Heart right ventricle (tissue), 16 donors: ENCODE results near the gene APOBEC3A. TPM values are rescaled to one million over a fixed set of nuclear protein-coding genes. Genes with fewer than 3 reads are reported as not detected.
A peak's percentile ranks its signal among the peaks of the same experiment; 100 is the strongest.

Experiments used
- ATAC-seq, 8 donors: fragments of 200-7000 bp; cut with Tn5 transposase; one replicate each; pipeline ENCODE4 v1.9.1; 2020; ENCODE audit warnings: mild to moderate bottlenecking in 8 of 8, moderate library complexity in 8 of 8, moderate number of reproducible peaks in 1 of 8
- DNase-seq, 2 donors: peaks; one replicate each; pipeline ENCODE4 v3.0.0-alpha.2; 2020
- H3K27ac ChIP-seq, 10 donors: fragments of 200-600 bp; sonication (generic) in 2 of 10; one replicate each; pipeline versions ENCODE4 v1.5.0 to v1.8.0; 2020 to 2022; ENCODE audit warnings: mild to moderate bottlenecking in 3 of 10
- H3K27me3 ChIP-seq, 7 donors: fragments of 200-600 bp; one replicate each; pipeline ENCODE4 v1.8.0; 2021 to 2022; ENCODE audit warnings: mild to moderate bottlenecking in 2 of 7
- H3K36me3 ChIP-seq, 9 donors: fragments of 200-600 bp; sonication (generic) in 1 of 9; one replicate each; pipeline versions ENCODE4 v1.5.0 to v1.8.0; 2020 to 2022; ENCODE audit warnings: mild to moderate bottlenecking in 2 of 9
- H3K4me1 ChIP-seq, 9 donors: fragments of 200-600 bp; sonication (generic) in 1 of 9; one replicate each; pipeline versions ENCODE4 v1.5.0 to v1.8.0; 2020 to 2022; ENCODE audit warnings: mild to moderate bottlenecking in 4 of 9
- H3K4me3 ChIP-seq, 10 donors: fragments of 200-600 bp; sonication (generic) in 2 of 10; one replicate each; pipeline versions ENCODE4 v1.5.0 to v1.8.0; 2020 to 2022; ENCODE audit warnings: mild to moderate bottlenecking in 7 of 10, moderate library complexity in 2 of 10
- H3K9me3 ChIP-seq, 11 donors: fragments of 200-600 bp in 10 of 11; sonication (generic) in 2 of 11; one replicate each; pipeline versions ENCODE4 v1.5.0 to v1.8.0; 2013 to 2022; ENCODE audit warnings: mild to moderate bottlenecking in 2 of 11, control low read depth in 1 of 11, moderate library complexity in 1 of 11
- WGBS, 2 donors: extraction: QIAGEN DNeasy Blood & Tissue Kit; methylation state at CpG; one replicate each; pipeline ENCODE4 v1.1.7; 2013; ENCODE audit warnings: inconsistent platforms in 1 of 2; 5-methylcytosine and 5-hydroxymethylcytosine counted together
- intact Hi-C, 10 donors: fragments of 100-400 bp; cut with DNase I; formaldehyde crosslinking; loops; one replicate each; pipeline versions ENCODE4 v1.11.1 to v1.14.2; 2022
- polyA plus RNA-seq, 2 donors: library from polyadenylated mRNA; stranded (reverse); fragments of 200-250 nt; gene quantifications; one replicate each; pipeline ENCODE4 v1.2.3, GENCODE V29; 2013
- total RNA-seq, 10 donors: library from RNA; stranded (reverse); fragmentation: NEBNext Ultra II Directional in 3 of 10; extraction: Animal tissue kit (Norgen Biotek cat#: 25700) in 3 of 10; gene quantifications; one replicate each; pipeline versions ENCODE4 v1.2.1 to v1.2.4, GENCODE V29; 2021 to 2023
- TF ChIP-seq, protein P1 (sequence below), 9 donors: fragments of 200-600 bp; sonication (generic) in 2 of 9; IDR thresholded peaks; one replicate each; pipeline versions ENCODE4 v1.5.0 to v1.8.0; 2021 to 2022; ENCODE audit warnings: antibody characterized with exemption in 9 of 9, mild to moderate bottlenecking in 5 of 9, moderate library complexity in 1 of 9
- donor health status: Arrhythmogenic right ventricular cardiomyopathy.
- donor health status: ischemic (EF 13 %, LVEDD 7.1; RV severe dilation, severe dysfunction).
- donor health status: healthy with polysubstance abuse.
- donor health status: DM: no; HTN: yes; CAD: no.
- donor health status: DM: no; HTN: no; CAD: no.
- donor health status: ischemic (EF 25% LVEDD 6.9; RV normal size, moderate dysfunction).
- donor health status: ischemic (EF 25% LVEDD 5.7; RV mildly dilated, moderate dysfunction).
- donor health status: healthy.
- donor health status: DM: yes; HTN: yes; CAD: no.
- donor health status: Ischemic cardiomyopathy.
- donor health status: ischemic (EF 35%, LVEDD 5.7; RV mildly dilated, moderate dysfunction).
- donor health status: nonischemic (EF 11% LVEDD 7.7; RV severe dilation, severe dysfunction).
- donor health status: DM: yes; HTN: yes; CAD: no.
- donor health status: PGD.
- donor health status: ischemic (EF 29% LVEDD 5.4; RV normal size, mild dysfunction).
- donor health status: nonischemic (EF 23%, LVEDD 6.1; RV moderate dilation, normal function).

The APOBEC3A gene
- total and polyA plus RNA-seq, 12 donors = 0.20 to 5.6 (median 0.93) TPM; not detected in 2

DNA sequence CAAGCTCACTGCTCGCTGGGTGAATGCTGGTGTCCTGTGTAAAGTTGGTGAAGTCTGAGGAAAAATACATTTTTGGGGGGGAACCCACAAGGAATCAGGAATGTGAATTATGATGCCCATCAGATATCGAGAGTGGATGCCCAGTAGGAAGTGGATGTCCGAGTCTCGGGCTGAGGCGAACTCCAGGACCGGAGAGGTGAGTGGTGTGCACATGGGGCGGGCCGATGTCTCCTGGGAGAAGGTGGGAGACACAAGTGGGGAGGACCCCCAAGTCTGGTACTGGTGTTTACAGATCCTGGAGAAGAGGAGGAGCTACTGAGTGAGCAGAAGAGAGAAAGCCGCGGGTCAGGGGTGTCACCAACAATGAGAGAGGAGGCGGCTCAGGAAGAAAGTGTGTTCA, 19.2 kb upstream of the APOBEC3A start:
- TF ChIP-seq, protein P1, sequence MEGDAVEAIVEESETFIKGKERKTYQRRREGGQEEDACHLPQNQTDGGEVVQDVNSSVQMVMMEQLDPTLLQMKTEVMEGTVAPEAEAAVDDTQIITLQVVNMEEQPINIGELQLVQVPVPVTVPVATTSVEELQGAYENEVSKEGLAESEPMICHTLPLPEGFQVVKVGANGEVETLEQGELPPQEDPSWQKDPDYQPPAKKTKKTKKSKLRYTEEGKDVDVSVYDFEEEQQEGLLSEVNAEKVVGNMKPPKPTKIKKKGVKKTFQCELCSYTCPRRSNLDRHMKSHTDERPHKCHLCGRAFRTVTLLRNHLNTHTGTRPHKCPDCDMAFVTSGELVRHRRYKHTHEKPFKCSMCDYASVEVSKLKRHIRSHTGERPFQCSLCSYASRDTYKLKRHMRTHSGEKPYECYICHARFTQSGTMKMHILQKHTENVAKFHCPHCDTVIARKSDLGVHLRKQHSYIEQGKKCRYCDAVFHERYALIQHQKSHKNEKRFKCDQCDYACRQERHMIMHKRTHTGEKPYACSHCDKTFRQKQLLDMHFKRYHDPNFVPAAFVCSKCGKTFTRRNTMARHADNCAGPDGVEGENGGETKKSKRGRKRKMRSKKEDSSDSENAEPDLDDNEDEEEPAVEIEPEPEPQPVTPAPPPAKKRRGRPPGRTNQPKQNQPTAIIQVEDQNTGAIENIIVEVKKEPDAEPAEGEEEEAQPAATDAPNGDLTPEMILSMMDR (IDR thresholded peaks at IDR 0.05) = no peak

DNA sequence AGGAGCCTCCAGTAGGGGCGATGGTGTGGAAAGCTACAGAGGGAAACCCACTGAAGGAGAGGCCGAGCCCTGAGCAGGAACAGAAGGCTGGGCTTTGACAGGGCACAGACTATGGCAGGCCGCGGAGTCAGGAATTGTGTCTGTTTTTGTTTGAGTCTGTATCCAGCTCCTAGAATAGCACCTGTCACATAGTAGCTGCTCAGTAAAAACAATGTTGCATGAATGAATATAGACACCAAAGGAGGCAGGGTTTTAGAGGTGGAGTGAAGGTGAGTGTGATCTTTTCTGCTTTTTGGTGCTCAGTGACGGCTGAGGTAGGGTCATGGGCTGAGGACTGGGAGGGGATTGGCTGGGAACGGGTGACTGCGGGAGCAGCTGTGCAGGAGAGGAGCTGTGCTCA, 18.5 kb upstream of the APOBEC3A start:
- no peak for ATAC-seq
- WGBS, 2 donors = 81% methylated on average over 7 of the region's 7 CpGs

More for the DNA sequence above, 19.2 kb upstream of the APOBEC3A start:
- peaks cover 0 to 18% (median 7%) of the 10 kb centered on the region in 7 donors for H3K27me3 ChIP-seq
- no peaks in the 10 kb centered on the region for H3K9me3 ChIP-seq
- no peaks in the 10 kb centered on the region for H3K36me3 ChIP-seq
- H3K27ac ChIP-seq = no peak overlapping the region
- no peak for DNase-seq
- ATAC-seq = no peak
- H3K4me1 ChIP-seq = peaks cover 0 to 30% (median 0%) of the 10 kb centered on the region in 9 donors
- intact Hi-C loops = no loop called here
- 77 to 79% methylated on average over 11 of the region's 11 CpGs for WGBS, 2 donors
- no peak overlapping the region for H3K4me3 ChIP-seq

DNA sequence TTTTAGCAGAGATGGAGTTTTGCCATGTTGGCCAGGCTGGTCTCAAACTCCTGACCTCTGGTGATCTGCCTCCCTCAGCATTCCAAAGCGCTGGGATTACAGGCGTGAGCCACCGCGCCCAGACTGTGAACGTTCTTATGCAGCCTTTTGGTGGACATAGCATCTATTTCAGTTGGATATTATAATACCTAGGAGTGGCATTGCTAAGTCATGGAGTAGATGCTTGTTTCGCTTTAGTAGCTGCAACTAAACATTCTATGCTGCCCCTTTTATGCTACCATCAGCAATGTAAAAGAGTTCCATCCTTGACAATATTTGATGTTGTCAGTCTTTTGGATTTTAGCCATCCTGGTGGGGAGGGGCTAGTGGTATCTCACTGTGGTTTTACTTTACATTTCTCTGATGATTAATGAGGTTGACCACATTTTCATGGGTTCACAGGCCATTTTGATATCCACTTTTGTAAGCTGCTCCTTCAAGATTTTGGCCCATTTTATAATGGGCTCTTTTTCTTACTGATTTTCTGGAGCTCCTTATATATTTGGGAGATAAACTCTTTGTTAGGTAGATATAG, 16.5 kb upstream of the APOBEC3A start:
- Histone ChIP-seq H3K27ac (peak overlapping the region in 1 of 10 donors; percentile 83), H3K9me3 (no peaks in the 10 kb centered on the region), H3K4me3 (peak overlapping the region in 1 of 10 donors; percentile 28), H3K36me3 (no peaks in the 10 kb centered on the region), H3K4me1 (peaks cover 0 to 43% (median 0%) of the 10 kb centered on the region in 9 donors), H3K27me3 (peaks cover 0 to 41% (median 16%) of the 10 kb centered on the region in 7 donors)
- intact Hi-C loops = no loop called here
- 85 to 94% methylated on average over 6 of the region's 6 CpGs for WGBS, 2 donors
- ATAC-seq (no peak), DNase-seq (no peak)
- TF ChIP-seq, protein P1 (IDR thresholded peaks at IDR 0.05) = no peak

More for the DNA sequence above, 18.5 kb upstream of the APOBEC3A start:
- Histone ChIP-seq H3K4me3 (no peak overlapping the region), H3K27me3 (peaks cover 0 to 23% (median 8%) of the 10 kb centered on the region in 7 donors), H3K9me3 (no peaks in the 10 kb centered on the region), H3K36me3 (no peaks in the 10 kb centered on the region), H3K4me1 (peaks cover 0 to 37% (median 0%) of the 10 kb centered on the region in 9 donors), H3K27ac (no peak overlapping the region)
- TF ChIP-seq, protein P1 (IDR thresholded peaks at IDR 0.05) = no peak
- DNase-seq = no peak
- intact Hi-C loops = no loop called here

DNA sequence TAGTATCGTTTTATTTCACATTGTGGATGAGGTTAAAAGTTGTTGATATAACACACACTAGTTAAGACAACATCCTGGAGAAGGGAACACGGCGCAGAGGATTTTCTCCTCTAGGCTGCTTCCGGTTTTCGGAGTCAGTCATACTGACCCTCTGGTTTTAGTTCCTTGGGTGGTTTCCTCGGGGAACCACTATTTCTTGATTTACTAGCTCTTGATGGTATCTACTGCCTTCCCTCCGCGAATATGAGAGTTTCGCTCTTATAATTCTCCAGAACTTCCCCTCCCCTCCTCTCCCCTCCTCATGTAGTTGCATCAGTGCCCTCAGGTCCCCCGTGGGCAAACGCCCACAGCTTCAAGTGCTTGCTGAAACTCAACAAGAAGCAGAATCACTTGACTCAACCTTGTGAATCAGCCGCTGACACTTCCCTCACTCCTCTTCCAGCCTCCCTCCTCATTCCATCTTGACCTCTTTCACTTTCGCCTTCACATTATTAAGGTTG, 15.9 kb upstream of the APOBEC3A start:
- Histone ChIP-seq H3K36me3 (no peaks in the 10 kb centered on the region), H3K27ac (peak overlapping the region in 1 of 10 donors; percentile 83), H3K4me1 (peaks cover 0 to 41% (median 0%) of the 10 kb centered on the region in 9 donors), H3K4me3 (peak overlapping the region in 1 of 10 donors; percentile 28), H3K27me3 (peaks cover 0 to 43% (median 16%) of the 10 kb centered on the region in 7 donors), H3K9me3 (no peaks in the 10 kb centered on the region)
- TF ChIP-seq, protein P1 (IDR thresholded peaks at IDR 0.05) = no peak
- ATAC-seq (peak in 4 of 8 donors; percentile 33 to 71 (median 44)), DNase-seq (no peak)
- 75 to 82% methylated on average over 13 of the region's 13 CpGs for WGBS, 2 donors
- intact Hi-C loops = no loop called here
